ENCODE measurements around the gene DYNLT5.
"Not testable (repeated sequence)": the region's sequence is repeated elsewhere in the genome, so short reads cannot be mapped to it uniquely, and the experiment has no call there.

Gene DYNLT5

DNA sequence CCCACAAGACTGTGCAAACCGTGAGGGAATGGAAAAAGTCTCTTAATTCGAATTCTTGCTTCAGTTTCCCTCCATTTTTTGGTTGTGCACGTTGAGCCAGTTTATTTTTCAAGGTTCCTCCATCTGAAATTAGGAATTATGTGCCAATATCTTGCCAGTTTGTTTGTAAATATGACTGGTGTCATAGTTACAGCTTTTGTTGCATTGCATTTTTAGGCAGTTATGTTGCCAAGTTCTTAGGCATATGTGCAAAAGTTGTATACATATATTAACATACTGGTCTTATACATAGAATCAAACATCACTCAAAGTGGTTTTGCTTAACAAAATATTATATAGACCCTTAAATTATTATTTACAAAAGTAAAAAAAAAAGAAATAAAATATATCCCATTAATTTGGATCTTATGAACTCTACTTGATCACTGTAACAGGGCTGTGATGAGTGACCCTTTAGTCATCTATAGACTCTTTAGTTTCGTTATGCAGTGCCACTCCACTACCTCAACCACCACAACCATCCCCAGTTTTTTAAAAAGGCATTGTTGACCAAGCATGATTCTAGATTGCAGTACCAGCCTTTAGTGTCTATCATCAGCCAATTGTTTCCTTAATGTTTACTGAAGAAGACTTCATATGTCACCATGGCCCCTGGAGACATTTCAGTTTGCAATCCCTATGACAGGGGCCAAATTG is 20.9 kb upstream of the DYNLT5 start:
- TF ChIP-seq JUND (IDR thresholded peaks at IDR 0.05; ENCODE audit: low read depth) = no peak
- DNase-seq (ENCODE audit: low read depth in 1 of 2, low spot score in 1 of 2) = no peak
- in situ Hi-C loops (cut with HindIII; ENCODE audit: low pct_unique_long_range_greater_than_20kb, low sequenced_read_pairs) = no loop called here

DNA sequence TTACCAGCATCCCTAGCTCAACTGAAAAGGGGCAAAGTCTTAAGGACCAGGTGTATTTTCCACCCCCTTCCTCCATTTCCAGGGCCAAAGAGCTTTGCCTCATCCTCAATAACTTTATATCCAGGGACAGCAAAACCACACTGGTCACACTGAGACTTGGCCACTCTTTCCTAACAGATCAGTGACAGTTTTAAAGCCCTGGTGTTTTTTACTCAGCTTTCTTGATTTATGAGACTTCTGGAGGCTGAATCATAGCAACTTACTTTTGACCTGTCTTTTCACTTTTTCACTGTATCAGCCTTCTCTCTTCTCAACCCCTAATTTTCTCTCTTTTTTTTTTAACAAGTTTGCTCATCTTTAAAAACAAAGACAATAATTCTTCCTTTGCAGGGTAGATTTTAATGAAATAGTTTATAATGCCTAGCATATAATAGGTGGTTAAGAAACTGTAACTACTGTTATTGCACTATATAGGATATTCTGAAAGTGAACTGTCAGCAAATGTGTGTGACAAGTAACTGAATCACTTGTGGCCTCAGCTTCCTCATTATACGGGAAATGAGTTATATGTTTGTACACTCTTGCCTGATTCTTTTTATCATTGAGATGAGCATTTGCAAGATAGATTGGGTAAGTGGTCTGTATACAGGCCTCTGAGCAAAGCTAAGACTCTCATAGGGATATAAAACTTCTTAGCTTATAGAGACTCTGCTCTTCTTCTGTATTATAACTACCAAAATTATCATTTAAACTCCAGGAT is 19.7 kb upstream of the DYNLT5 start:
- in situ Hi-C loops (cut with HindIII; ENCODE audit: low pct_unique_long_range_greater_than_20kb, low sequenced_read_pairs) = no loop called here
- TF ChIP-seq JUND (IDR thresholded peaks at IDR 0.05; ENCODE audit: low read depth) = no peak
- DNase-seq (ENCODE audit: low read depth in 1 of 2, low spot score in 1 of 2) = no peak

DNA sequence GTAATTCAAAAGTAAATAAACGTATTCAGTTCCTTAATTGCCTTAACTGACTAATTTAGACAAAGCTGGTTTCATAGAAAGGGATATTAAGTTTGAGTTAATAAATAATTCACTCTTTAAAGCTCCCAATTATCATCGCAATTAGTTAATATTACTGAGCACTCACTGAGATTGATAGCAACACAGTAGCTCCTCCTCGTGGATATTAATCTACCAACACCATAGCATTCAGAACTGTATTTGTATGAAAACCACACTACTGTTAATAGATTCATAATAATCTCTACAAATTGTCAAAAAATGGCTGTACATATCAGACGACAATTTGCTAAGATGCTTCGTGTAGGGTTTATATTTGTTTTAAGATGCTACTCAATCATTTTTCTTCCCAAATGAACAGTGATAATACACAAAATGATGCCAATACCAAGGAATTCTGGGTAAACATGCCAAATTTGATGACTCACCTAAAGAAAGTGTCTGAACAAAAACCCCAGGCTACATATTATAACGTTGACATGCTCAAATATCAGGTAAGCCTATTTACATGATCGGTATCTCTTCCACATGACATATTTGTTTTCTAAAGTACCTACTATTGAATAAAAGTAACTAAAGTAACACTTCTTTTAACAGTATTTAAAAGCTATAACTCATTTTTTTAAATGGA is 18.8 kb upstream of the DYNLT5 start:
- DNase-seq (ENCODE audit: low read depth in 1 of 2, low spot score in 1 of 2) = peak in 1 of 2 experiments; percentile 1
- TF ChIP-seq JUND (IDR thresholded peaks at IDR 0.05; ENCODE audit: low read depth) = no peak
- in situ Hi-C loops (cut with HindIII; ENCODE audit: low pct_unique_long_range_greater_than_20kb, low sequenced_read_pairs) = no loop called here

DNA sequence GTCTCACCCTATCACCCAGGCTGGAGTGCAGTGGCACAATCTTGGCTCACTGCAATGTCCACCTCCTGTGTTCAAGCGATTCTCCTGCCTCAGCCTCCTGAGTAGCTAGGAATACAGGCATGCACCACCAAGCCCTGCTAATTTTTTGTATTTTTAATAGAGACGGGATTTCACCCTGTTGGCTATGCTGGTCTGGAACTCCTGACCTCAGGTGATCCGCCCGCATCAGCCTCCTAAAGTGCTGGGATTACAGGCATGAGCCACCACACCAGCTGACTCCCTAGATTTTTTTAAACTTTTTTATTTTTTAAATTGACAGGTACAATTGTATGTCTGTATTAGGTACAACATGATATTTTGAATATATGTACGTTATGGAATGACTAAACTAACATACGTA is 17.7 kb upstream of the DYNLT5 start:
- in situ Hi-C loops (cut with HindIII; ENCODE audit: low pct_unique_long_range_greater_than_20kb, low sequenced_read_pairs); DNase-seq (ENCODE audit: low read depth in 1 of 2, low spot score in 1 of 2): not testable (repeated sequence)

DNA sequence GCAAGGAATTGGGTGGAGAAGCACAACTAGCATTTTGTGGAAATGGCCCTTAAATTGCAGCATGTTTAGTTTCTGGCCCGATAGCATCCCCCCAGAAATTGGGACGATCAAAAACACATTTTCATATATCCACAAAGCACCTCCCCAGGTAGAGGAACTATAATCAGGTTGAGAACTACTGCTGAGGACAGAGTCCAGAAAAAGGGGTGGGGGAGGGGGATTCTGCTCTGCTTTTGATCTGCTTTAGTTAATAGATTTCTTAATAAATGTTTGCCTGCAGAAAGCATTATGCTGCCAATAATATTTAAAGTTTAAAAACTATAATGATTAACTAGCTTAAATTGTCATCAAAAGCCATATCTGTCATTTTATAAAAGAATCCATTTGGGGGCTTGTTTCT is 14.4 kb upstream of the DYNLT5 start:
- TF ChIP-seq JUND (IDR thresholded peaks at IDR 0.05; ENCODE audit: low read depth) = no peak
- in situ Hi-C loops (cut with HindIII; ENCODE audit: low pct_unique_long_range_greater_than_20kb, low sequenced_read_pairs) = no loop called here

GRCh38 chr1:66739401-66740157 is 12.7 kb upstream of the DYNLT5 start:
- TF ChIP-seq JUND (IDR thresholded peaks at IDR 0.05; ENCODE audit: low read depth) = no peak
- DNase-seq (ENCODE audit: low read depth in 1 of 2, low spot score in 1 of 2) = no peak
- in situ Hi-C loops (cut with HindIII; ENCODE audit: low pct_unique_long_range_greater_than_20kb, low sequenced_read_pairs) = no loop called here

More for the DNA sequence above, 14.4 kb upstream of the DYNLT5 start:
- no peak for DNase-seq (ENCODE audit: low read depth in 1 of 2, low spot score in 1 of 2)

GRCh38 chr1:66745451-66745850 is 6.8 kb upstream of the DYNLT5 start:
- in situ Hi-C loops (cut with HindIII; ENCODE audit: low pct_unique_long_range_greater_than_20kb, low sequenced_read_pairs) = no loop called here
- no peak for DNase-seq (ENCODE audit: low read depth in 1 of 2, low spot score in 1 of 2)
- no peak for TF ChIP-seq JUND (IDR thresholded peaks at IDR 0.05; ENCODE audit: low read depth)

DNA sequence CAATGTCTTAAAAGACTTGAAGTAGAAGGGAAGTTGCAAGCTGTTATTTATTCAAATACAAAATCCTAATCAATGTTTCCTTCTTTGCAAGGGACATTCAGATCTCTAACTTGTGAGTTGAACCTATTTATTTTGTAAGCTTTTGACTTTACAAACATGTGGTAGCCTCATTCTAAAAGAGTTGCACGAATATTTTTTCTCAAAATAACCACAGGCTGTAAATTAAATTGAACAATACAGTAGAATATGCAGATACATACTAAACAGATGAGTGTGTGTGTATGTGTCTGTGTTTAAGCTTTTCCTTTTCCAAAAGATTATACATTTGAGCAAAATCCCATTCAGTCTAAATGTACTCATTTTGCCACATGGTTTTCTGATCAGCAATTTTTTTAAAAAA is 4.8 kb upstream of the DYNLT5 start:
- in situ Hi-C loops (cut with HindIII; ENCODE audit: low pct_unique_long_range_greater_than_20kb, low sequenced_read_pairs) = no loop called here
- no peak for DNase-seq (ENCODE audit: low read depth in 1 of 2, low spot score in 1 of 2)
- no peak for TF ChIP-seq JUND (IDR thresholded peaks at IDR 0.05; ENCODE audit: low read depth)

DNA sequence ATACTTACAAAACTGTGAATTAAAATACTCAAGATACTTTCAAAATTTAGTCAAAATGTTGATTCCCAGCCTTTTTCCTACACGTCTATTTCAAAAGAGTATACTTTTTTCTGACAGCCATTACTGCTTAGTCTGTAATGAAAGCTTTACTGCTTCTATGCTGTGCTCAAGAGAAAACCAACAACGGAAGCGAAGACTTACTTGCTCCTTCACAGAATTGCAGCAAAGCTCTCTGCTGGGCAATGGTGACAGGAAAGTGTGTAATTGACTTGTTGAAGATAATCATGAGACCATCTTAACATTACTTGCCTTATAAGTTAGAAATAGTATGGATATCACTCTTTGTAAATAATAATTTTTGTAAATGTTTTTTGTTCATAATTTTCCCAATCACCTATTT is 1.7 kb upstream of the DYNLT5 start:
- no peak for DNase-seq (ENCODE audit: low read depth in 1 of 2, low spot score in 1 of 2)
- in situ Hi-C loops (cut with HindIII; ENCODE audit: low pct_unique_long_range_greater_than_20kb, low sequenced_read_pairs) = no loop called here
- TF ChIP-seq JUND (IDR thresholded peaks at IDR 0.05; ENCODE audit: low read depth) = no peak

GRCh38 chr1:66751160-66751559 is 1.1 kb upstream of the DYNLT5 start:
- no peak for DNase-seq (ENCODE audit: low read depth in 1 of 2, low spot score in 1 of 2)
- in situ Hi-C loops (cut with HindIII; ENCODE audit: low pct_unique_long_range_greater_than_20kb, low sequenced_read_pairs) = no loop called here
- TF ChIP-seq JUND (IDR thresholded peaks at IDR 0.05; ENCODE audit: low read depth) = no peak

- no peak for TF ChIP-seq JUND (IDR thresholded peaks at IDR 0.05; ENCODE audit: low read depth)
- in situ Hi-C loops (cut with HindIII; ENCODE audit: low pct_unique_long_range_greater_than_20kb, low sequenced_read_pairs) = no loop called here
- no peak for DNase-seq (ENCODE audit: low read depth in 1 of 2, low spot score in 1 of 2)
Observed at GRCh38 chr1:66752671-66753371, 562 bp downstream of the DYNLT5 start.

DNA sequence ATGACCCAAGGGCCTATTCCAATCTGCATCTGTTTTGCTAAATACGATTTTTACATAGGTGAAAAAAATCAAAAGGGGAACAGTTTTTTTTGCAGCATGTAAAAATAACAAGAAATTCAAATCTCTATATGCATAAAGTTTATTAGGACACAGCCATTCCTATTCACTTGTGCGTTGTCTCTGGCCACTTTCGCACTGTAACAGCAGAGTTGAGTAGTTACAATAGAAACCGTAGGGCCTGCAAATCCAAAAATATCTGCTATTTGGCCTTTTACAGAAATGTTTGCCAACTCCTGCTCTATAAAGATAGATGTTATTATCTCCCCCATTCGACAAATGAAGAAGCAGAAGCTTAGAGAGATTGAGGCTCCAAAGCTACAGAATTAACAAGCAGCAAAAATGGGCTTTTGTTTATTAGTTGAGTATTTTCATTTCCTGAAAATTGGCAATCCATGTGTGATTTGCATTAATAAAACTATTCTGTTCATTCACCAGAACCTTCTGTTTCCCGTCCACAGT is 5.5 kb downstream of the DYNLT5 start:
- TF ChIP-seq JUND (IDR thresholded peaks at IDR 0.05; ENCODE audit: low read depth) = no peak
- in situ Hi-C loops (cut with HindIII; ENCODE audit: low pct_unique_long_range_greater_than_20kb, low sequenced_read_pairs) = no loop called here
- no peak for DNase-seq (ENCODE audit: low read depth in 1 of 2, low spot score in 1 of 2)

Data from T47D (cell line).